Activated CD4-positive, alpha-beta T cell treated with anti-CD3 and anti-CD28 coated beads, Interleukin-2, amount 50 U/mL, for 4 hours (primary cell): ENCODE data around the gene UBE2K.
"Not testable (repeated sequence)": the region's sequence is repeated elsewhere in the genome, so short reads cannot be mapped to it uniquely, and the experiment has no call there.

Experiments used
- DNase-seq, 2 experiments: peaks; one replicate each; pipeline ENCODE4 v3.0.0-alpha.2; 2020

Gene UBE2K

DNA sequence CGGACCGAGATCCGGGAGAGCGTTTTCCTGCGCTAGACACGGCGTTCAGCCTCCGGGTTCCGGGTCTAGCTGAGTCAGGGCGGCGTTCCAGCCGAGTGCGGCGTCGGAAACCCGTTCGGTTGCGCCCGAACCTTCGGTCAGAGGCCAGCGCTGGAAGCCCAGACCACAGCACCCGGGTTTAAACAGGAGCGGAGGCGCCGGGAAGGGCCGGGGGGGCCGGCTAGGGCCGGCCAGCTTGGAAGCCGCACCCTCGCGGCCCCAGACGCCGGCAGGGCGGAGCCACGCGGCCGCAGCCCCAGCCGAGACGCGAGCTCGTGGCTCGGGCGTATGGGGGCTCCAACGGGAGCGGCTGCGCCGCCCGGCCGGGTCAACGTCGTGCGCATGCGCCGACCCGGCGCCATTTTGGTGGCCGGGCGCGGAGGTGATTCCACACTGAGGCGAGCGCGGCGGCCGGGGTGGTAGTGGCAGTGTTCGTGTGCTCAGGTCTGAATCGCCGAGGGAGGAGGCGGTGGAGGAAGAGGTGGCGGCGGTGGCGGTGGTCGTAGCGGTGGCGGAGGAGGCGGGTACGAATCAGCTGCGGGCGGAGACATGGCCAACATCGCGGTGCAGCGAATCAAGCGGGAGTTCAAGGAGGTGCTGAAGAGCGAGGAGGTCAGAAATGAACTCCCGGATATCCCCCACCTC, at the start of gene UBE2K:
UBE2K (plus strand) TSS at position 397 of the 684 bp plus-strand sequence; CDS start at position 589, 192 bp downstream.
- peak; percentile 78 to 84 for DNase-seq

DNA sequence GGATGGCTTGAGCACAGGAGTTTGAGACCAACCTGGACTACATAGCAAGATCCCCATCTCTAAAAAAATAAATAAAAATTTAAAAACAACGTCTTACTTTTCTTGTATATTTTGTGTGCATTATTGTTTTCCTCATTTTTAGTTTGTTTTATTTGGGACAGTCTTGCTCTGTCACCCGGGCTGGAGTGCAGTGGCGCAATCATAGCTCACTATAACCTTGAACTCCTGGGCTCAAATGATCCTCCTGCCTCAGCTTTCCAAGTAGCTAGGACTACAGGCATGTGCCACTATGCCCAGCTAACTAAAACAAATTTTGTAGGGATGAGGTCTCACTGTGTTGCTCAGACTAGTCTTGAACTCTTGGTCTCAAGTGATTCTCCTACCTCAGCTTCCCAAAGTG, 49.7 kb upstream of the UBE2K start:
- DNase-seq, result no peak

GRCh38 chr4:39648827-39649558, 48.9 kb upstream of the UBE2K start:
- no peak for DNase-seq

GRCh38 chr4:39649639-39650265, 48.2 kb upstream of the UBE2K start:
- DNase-seq, result no peak

DNA sequence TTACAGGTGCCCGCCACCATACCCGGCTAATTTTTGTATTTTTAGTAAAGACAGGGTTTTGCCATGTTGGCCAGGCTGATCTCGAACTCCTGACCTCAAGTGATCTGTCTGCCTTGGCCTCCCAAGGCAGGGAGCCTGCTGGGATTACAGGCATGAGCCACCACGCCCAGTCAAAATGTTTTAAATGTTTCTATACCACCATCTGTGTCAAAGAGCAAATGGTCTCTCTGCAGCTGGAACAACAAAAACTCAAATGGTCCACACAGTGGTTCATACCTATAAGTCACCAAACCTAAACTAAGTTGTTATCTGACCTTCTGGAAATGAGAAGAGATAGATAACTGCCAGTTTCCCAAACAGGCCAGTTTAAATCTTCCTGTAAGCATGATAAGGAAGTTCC, 46.4 kb upstream of the UBE2K start:
- DNase-seq, result not testable (repeated sequence)

- DNase-seq, result no peak
Observed at GRCh38 chr4:39655211-39655610, 42.7 kb upstream of the UBE2K start.

- DNase-seq, result no peak
Observed at GRCh38 chr4:39655876-39656275, 42.1 kb upstream of the UBE2K start.

DNA sequence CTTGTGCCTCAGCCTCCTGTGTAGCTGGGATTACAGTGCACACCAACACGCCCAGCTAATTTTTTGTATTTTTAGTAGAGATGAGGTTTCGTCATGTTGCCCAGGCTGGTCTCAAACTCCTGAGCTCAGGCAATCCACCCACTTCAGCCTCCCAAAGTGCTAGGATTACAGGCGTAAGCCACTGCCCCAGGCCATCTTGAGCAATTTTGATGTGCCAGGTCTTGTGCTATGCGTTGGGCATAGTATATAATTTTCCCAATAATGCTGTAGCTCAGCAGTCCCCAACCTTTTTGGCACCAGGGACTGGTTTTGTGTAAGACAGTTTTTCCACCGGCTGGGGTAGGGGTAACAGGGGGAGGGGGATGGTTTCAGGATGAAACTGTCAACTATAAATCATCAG, 41.3 kb upstream of the UBE2K start:
- not testable (repeated sequence) for DNase-seq

DNA sequence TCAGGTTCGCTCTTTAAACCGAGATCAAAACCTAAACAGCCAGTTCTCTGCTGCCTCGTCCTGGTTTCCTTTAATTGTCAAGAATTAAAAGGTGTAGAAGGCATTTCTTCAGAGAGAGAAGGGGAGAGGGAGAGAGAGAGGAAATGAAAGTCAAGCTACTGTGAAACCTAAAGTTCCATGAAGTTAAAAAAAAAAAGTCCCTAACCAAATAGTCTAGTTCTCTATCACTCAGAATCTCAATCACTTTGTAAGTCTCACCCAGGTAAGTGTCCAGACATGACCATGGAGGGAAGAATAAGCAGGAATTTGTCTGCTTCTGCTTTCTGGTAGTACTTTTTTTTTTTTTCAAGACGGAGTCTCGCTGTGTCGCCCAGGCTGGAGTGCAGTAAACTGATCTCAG, 40.5 kb upstream of the UBE2K start:
- no peak for DNase-seq

GRCh38 chr4:39658756-39659155, 39.2 kb upstream of the UBE2K start:
- DNase-seq, result no peak

GRCh38 chr4:39660045-39660444, 37.9 kb upstream of the UBE2K start:
- DNase-seq, result no peak

DNA sequence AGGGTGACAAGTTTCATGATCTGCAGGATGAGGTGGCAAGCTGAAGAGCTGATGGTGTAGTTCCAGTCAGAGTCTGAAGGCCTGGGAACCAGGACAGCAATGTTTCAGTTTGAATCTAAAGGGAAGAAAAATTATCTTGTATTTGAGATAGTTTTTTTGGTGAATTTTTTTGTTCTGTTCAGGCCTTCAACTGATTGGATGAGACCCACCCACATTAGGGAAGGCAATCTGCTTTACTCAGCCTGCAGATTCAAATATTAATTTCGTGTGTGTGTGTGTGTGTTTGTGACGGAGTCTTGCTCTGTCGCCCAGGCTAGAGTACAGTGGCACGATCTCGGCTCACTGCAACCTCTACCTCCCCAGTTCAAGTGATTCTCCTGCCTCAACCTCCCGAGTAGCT, 37.2 kb upstream of the UBE2K start:
- no peak for DNase-seq

DNA sequence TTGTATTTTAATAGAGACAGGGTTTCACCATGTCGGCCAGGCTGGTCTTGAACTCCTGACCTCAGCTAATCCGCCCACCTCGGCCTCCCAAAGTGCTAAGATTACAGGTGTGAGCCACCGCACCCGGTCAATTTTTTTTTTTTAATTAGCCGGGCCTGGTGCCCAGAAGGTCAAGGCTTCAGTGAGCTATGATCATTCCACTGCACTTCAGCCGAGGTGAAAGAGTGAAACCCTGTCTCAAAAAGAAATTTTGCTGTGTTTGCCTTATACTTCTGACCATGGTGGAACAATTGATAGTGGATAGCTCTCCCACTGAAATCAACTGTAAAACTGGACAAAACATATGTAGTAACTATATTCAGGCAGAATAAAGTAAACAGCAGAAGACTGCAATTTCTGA, 35.3 kb upstream of the UBE2K start:
- DNase-seq, result no peak

DNA sequence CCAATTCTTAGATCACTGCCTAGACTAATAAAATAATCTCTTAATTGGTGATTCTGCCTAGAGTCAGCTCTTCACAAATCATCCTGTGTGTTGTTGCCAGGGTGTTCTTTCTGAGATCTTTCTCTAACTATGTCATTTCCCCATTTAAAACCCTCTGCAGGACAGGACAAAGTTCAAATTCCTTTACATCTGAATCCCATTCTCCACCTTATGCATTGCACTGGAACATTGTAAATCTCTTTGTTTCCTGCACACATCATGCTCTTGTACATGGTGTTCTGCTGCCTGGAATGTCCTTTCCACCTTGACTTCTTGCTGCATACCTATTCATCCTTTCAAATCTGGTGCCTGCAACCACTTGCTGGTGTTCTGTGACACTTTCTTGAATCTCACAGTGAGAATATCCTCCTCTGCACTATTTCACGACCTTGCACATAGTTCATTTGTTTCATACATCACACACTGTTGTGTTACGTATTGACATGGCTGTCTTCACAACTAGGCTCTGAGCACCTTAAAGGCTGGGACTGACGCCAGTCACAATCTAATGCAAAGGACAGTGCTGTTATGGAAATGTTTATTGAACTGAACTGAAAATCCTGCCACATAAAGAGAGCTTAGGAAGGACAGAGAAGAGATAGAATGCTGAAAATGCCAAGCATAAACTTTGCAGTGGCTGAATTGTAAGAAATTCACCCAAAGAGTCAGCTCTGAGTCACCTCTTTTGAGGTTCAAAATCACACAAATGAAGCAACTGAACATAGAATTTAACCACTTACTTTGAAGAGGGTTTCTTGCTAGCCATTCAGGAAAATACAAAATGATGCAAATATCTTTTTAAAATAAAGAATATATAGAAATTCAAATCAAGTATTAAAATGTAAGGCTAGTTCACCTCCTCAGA, 32.9 kb upstream of the UBE2K start:
- no peak for DNase-seq

GRCh38 chr4:39667706-39668105, 30.2 kb upstream of the UBE2K start:
- no peak for DNase-seq

DNA sequence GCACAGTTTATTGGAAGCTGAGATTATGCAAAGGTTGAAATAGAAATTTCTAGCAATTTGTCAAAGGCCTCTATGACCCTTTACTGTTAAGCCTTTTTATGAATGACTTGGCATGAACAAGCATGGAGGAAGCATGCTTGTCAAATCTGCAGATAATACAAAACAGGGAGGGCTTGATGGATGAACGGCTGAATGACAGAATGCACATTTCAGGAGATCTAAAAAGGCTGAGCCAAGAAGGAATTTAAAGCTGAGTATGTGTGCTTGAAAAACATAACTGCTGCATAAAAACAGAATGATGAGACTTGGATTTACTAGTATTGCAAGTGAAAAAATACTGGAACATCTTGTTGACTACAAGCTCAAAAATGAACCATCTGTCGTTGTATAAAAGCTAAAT, 29.0 kb upstream of the UBE2K start:
- no peak for DNase-seq

- not testable (repeated sequence) for DNase-seq
Observed at GRCh38 chr4:39670296-39670695, 27.6 kb upstream of the UBE2K start.

DNA sequence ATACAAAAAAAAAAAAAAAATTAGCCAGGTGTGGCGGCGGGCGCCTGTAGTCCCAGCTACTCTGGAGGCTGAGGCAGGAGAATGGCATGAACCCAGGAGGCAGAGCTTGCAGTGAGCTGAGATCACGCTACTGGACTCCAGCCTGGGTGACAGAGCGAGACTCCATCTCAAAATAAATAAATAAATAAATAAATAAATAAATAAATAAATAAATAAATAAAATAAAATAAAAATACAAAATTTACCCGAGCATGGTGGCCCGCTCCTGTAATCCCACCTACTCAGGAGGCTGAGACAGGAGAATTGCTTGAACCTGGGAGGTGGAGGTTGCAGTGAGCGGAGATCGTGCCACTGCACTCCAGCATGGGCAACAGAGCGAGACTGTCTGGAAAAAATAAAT, 22.3 kb upstream of the UBE2K start:
- not testable (repeated sequence) for DNase-seq

DNA sequence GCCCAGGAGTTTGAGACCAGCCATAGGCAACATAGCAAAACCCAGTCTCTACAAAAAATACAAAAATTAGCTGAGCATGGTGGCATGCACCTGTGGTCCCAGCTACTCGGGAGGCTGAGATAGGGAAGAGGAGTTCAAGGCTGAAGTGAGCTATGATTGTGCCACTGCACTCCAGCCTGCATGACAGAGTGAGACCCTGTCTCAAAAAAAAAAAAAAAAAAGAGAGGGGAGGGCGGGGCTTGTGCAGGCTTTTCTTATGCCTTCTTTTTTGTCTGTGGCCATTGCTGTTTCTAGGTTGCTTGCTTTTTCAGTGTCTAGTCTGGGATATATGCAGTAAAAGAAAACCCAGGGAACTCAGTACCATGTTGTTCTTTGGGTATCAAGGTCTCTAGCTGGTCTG, 16.9 kb upstream of the UBE2K start:
- DNase-seq, result not testable (repeated sequence)

GRCh38 chr4:39682138-39682537, 15.8 kb upstream of the UBE2K start:
- DNase-seq, result no peak

- DNase-seq, result no peak
Observed at GRCh38 chr4:39685990-39686389, 11.9 kb upstream of the UBE2K start.

- DNase-seq, result no peak
Observed at GRCh38 chr4:39687014-39687413, 10.9 kb upstream of the UBE2K start.

DNA sequence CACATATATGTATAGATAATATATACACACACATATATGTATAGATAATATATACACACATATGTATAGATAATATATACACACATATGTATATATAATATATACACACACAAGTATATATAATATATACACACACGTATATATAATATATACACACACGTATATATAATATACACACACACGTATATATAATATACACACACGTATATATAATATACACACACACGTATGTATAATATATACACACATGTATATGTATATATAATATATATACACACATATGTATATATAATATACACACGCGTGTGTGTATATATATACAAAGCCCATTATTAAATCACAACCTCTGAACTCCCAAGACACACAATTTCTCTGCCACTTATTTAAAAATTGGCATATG, 8.0 kb upstream of the UBE2K start:
- no peak for DNase-seq
